Duodenal mucosa (tissue), 2 donors: ENCODE results near the gene ECE1.
"Not testable (repeated sequence)": the region's sequence is repeated elsewhere in the genome, so short reads cannot be mapped to it uniquely, and the experiment has no call there.

ENCODE experiments used
- H3K27ac ChIP-seq: one replicate; pipeline ENCODE4 v1.7.0; 2013; ENCODE audit warnings: low read depth, low read length
- H3K27me3 ChIP-seq, 2 donors: one replicate each; pipeline ENCODE4 v1.7.0; 2013; ENCODE audit warnings: low read length in 2 of 2, control low read depth in 1 of 2; ENCODE audit not compliant: insufficient read depth in 2 of 2, control insufficient read depth in 1 of 2
- H3K36me3 ChIP-seq, 2 donors: one replicate each; pipeline ENCODE4 v1.7.0; 2013; ENCODE audit warnings: low read length in 2 of 2, control low read depth in 1 of 2; ENCODE audit not compliant: insufficient read depth in 2 of 2, control insufficient read depth in 1 of 2
- H3K4me1 ChIP-seq, 2 donors: one replicate each; pipeline ENCODE4 v1.7.0; 2013; ENCODE audit warnings: low read length in 2 of 2, control low read depth in 1 of 2; ENCODE audit not compliant: insufficient read depth in 2 of 2, control insufficient read depth in 1 of 2
- H3K4me3 ChIP-seq, 2 donors: one replicate each; pipeline ENCODE4 v1.7.0; 2013; ENCODE audit warnings: low read length in 2 of 2, low read depth in 1 of 2
- H3K9ac ChIP-seq, 2 donors: one replicate each; pipeline ENCODE4 v1.7.0; 2013; ENCODE audit warnings: low read length in 2 of 2, low read depth in 1 of 2
- H3K9me3 ChIP-seq, 2 donors: one replicate each; pipeline ENCODE4 v1.7.0; 2013; ENCODE audit warnings: low read length in 2 of 2, control low read depth in 1 of 2; ENCODE audit not compliant: control insufficient read depth in 1 of 2

The ECE1 gene

DNA sequence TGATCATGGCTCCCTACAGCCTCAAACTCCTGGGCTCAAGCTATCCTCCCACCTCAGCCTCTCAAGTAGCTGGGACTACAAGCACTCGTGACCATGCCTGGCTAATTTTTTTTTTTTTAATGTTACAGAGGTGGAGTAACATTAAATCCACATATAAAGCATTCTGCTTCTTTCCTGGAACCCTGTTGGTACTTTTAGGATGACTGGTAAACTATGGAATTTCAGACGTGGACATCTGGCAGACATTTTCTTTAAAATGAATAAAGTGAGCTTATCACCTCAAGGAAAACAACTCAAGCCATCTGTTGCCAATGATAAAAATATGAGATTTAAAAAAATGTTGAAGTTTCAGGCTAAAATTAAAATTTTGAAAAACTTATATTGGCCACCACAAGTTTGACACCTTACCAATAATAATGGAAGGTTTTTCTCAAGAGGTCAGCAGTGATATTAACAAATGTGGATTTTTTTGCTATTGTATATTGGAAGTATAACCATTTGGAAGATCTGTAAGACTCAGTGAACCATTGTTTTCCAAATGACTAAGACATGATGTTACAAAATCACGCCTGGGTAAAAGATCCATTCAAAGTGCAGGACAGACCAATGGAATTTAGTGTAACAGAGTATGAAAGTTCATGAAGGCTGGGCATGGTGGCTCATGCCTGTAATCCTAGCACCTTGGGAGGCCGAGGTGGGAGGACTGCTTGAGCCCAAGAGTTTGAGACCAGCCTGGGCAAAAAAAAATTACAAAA, 60.8 kb downstream of the ECE1 start:
- H3K9me3 ChIP-seq: no peaks in the 10 kb centered on the region
- no peaks in the 10 kb centered on the region for H3K4me1 ChIP-seq
- no peak overlapping the region for H3K9ac ChIP-seq
- H3K4me3 ChIP-seq: no peak overlapping the region
- H3K36me3 ChIP-seq: peaks cover 11 to 60% of the 10 kb centered on the region in 2 donors
- H3K27me3 ChIP-seq: no peaks in the 10 kb centered on the region
- no peak overlapping the region for H3K27ac ChIP-seq

DNA sequence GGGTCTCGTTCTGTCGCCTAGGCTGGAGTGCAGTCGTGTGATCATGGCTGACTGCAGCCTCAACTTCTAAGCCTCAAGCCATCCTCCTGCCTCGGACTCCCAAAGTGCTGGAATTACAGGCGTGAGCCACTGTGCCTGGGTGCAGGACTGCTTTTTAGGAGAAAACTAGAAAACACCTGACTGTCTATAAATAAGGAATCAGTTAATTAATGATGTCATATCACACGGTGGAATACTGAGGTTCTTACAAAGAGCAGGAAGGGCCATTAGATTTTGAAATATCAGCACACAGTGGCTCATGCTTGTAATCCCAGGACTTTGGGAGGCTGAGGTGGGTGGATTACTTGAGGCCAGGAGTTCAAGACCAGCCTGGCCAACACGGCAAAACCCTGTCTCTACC, 62.0 kb downstream of the ECE1 start:
- not testable (repeated sequence) for H3K27me3 ChIP-seq, H3K9ac ChIP-seq, H3K4me3 ChIP-seq, H3K4me1 ChIP-seq, H3K27ac ChIP-seq, H3K9me3 ChIP-seq
- peaks cover 17 to 60% of the 10 kb centered on the region in 2 donors for H3K36me3 ChIP-seq

DNA sequence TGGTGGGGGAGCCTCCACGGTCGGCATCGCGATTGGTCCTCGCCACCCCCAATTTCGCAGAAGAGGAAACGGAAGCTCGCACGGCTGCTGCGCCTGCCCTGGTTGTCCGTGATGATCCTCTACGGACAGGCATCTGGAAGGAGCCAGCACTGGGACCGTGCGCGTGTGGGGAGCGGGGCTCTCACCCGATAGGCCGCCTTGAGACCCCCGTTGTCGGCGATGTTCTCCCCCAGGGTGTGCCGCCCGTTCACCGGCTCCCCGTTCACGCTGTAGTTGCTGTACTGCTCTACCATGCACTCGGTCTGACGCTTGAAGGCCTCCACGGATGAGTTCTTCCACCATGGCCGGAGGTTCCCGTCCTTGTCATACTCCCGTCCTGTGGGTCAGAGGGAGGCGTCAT, 65.2 kb downstream of the ECE1 start:
- Histone ChIP-seq H3K9ac (no peak overlapping the region), H3K4me3 (no peak overlapping the region), H3K9me3 (no peaks in the 10 kb centered on the region), H3K27me3 (no peaks in the 10 kb centered on the region), H3K27ac (no peak overlapping the region), H3K36me3 (peaks cover 26 to 67% of the 10 kb centered on the region in 2 donors), H3K4me1 (no peaks in the 10 kb centered on the region)

DNA sequence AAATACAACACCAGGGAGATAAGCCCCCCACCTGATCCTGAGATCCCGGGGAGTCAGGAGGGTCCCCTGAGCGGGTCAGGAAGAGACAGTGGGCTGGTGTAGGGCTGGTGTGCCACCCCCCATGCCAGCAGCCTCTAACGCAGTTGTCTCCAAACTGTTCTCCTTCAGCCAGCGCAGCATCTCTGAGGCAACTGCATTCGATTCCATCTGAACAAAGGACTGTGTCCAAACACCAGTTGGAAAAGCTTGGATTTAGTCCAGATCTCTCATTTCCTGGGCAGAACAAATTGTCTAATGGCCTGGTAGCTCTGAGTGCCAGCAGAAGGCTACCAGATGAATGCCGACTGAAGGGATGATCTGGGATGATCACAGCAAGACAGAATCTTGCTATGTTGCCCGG, 69.4 kb downstream of the ECE1 start:
- H3K4me1 ChIP-seq: no peaks in the 10 kb centered on the region
- H3K27me3 ChIP-seq: no peaks in the 10 kb centered on the region
- no peak overlapping the region for H3K9ac ChIP-seq
- H3K4me3 ChIP-seq: no peak overlapping the region
- peaks cover 21 to 67% of the 10 kb centered on the region in 2 donors for H3K36me3 ChIP-seq
- no peak overlapping the region for H3K27ac ChIP-seq
- no peaks in the 10 kb centered on the region for H3K9me3 ChIP-seq

DNA sequence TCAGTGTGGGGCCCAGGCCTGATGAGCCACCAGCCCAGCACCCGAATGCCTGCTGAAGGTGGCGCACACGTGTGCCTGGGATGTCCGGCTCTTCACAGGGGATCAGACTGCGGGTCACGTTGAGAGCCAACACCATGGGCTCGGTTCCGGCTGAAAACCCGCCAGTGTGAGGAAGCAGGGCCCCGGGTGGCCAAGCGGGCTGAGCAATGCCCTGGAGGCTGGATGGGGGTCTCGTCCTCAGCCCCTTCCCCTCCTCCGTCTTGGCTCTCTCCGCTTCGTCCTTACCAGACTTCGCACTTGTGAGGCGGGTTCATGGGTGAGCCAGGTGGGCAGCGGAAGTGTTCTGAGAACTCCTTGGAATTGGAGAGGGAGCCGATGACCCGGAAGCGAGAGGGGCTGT, 70.6 kb downstream of the ECE1 start:
- Histone ChIP-seq H3K4me3 (no peak overlapping the region), H3K36me3 (peaks cover 16 to 56% of the 10 kb centered on the region in 2 donors), H3K9me3 (no peaks in the 10 kb centered on the region), H3K4me1 (no peaks in the 10 kb centered on the region), H3K27me3 (no peaks in the 10 kb centered on the region), H3K9ac (no peak overlapping the region), H3K27ac (no peak overlapping the region)

DNA sequence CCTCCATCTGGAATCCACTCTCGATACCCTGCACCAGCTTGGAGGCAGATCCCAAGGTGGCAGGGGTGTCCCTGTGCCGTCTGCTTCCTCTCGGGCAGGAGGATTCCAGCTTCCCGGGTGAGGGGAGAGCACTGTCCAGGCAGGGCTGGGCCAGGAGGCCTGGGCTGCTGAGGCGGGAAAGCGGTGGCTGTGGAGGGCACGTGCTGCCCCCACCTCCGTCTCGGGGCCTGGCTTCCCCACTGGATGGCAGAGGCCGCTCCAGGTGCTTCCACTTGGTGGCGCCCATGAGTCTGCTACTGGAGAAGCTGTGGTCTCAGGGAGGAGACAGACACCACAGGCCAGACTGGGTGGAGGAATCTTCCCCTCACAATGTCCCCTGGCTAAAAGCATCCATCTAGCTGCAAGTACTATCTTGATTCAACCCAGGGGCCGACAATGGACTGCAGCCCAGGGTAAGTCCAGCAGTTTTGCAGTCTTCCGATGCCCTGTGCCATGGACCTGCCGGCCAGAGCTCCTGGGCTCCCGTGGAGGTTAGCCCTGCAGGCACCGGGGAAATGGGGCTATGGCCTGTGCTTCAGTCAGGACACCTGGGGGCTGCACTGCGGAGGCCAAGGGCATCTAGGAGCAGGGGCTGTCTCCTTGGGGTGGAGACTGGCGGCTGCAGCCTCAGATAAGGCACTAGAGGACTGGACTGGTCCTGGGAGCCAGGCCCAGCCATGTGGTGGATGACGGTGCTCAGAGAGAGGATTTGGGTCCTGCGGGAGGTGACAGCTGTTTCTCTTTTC, 72.3 kb downstream of the ECE1 start:
- Histone ChIP-seq H3K27me3 (no peaks in the 10 kb centered on the region), H3K9ac (no peak overlapping the region), H3K4me3 (no peak overlapping the region), H3K9me3 (no peaks in the 10 kb centered on the region), H3K4me1 (no peaks in the 10 kb centered on the region), H3K27ac (no peak overlapping the region), H3K36me3 (peaks cover 9 to 45% of the 10 kb centered on the region in 2 donors)

DNA sequence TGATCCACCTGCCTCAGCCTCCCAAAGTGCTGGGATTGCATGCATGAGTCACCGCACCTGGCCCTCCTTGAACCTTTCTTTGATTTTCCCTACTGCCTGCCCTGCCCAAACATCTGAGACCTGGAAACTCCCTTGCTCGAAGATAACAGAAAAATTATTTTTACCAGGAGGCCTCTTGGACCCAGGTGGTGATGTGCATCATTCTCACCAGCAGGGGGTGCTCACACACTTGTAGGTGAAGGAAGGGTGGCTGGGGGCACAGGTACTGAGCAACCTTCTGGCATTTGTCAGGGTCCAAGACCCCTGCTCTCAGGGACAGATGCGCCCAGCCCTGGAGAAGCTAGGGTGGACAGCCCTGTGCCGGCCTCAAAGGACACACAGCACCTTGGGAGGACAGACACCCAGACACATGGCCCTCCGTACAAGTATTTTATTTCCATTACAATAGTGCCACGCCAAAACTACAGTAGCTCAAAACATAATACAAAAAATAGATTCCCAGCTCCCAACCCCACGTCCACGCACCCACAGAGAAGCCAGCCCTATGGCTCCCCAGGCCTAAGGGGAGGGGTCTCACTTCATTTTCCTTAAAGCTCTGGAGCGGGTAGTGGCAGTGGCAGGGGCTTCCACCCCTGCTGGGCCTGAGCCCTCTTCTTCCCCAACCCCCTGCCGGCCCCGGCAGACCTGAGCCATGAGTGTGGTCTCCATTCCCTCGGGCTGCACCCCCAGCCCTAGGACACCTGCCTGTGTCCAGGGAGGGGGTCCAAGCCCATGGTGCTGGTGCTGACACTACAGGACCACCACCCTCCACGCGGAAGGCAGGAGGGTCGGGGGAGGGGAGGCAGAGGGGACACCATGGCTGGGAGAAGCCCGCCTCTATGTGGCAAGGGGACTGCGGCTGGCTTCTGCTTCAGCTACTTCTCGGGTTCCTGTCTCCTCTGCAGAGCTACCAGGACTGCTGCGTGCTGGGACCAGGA, 73.1 kb downstream of the ECE1 start:
- no peak overlapping the region for H3K27ac ChIP-seq

DNA sequence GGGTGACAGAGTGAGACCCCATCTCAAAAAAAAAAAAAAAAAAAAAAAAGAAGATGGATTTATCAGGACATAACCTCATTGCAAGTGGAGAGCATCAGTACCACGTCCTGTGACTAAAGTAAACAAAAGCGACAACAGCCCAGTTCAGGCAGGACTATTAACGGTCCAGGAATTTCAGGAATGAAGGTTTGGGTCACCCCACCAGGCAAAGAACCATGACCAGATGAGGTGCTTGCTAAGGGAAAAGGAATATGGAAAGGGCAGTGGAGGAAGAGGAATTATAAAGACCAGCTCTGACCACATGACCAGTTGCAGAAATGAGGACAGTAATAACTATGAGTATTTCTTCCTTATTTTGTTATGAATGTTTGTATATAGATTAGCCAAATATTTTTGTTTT, 78.1 kb downstream of the ECE1 start:
- Histone ChIP-seq H3K4me1 (no peaks in the 10 kb centered on the region), H3K4me3 (no peak overlapping the region), H3K27me3 (no peaks in the 10 kb centered on the region), H3K27ac (no peak overlapping the region), H3K9ac (no peak overlapping the region), H3K9me3 (no peaks in the 10 kb centered on the region), H3K36me3 (no peaks in the 10 kb centered on the region)

More for the DNA sequence above, 73.1 kb downstream of the ECE1 start:
- Histone ChIP-seq H3K9ac (no peak overlapping the region), H3K36me3 (peaks cover 6 to 43% of the 10 kb centered on the region in 2 donors), H3K27me3 (no peaks in the 10 kb centered on the region), H3K9me3 (no peaks in the 10 kb centered on the region), H3K4me3 (no peak overlapping the region), H3K4me1 (no peaks in the 10 kb centered on the region)

DNA sequence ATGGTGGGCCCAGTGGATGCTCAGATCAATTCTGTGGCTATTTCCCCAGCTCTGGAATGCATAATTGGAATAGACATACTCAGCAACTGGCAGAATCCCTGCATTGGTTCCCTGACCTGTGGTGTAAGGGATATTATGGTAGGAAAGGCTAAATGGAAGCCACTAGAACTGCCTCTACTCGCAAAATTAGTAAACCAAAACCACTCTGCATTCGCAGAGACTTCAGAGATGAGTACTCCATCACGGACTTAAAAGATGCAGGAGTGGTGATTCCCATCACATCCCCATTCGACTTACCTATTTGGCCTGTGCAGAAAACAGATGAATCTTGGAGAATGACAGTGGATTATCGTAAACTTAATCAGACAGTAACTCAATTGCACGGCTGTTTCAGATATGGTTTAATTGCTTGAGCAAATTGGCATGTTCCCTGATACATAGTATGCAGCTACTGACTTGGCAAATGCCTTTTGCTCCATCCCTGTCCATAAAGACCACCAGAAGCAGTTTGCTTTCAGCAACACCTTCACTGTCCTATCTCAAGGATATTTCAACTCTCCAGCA, 82.0 kb downstream of the ECE1 start:
- not testable (repeated sequence) for H3K9ac ChIP-seq, H3K27ac ChIP-seq, H3K4me3 ChIP-seq, H3K9me3 ChIP-seq, H3K27me3 ChIP-seq, H3K4me1 ChIP-seq, H3K36me3 ChIP-seq
